ENCODE data around the gene PDE6B.

DNA sequence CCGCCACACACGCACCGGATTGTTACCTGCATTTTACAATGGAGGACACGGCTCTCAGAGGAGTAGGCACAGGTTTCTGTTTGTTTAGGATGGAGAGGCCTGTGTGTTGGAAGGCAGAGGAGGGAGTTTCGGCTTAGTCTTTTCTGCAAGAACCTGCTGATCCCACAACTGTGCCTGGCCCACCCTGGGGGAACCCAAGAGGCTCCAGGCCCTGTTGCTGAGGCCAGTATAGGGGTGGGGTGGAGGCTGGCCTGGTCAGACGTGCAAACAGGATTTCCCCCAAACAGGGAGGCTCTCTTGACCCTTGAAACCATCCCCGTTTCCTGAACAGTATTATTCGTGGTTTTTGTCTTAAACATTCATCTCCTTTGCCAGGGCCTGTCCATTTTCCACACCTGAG, 64.3 kb downstream of the PDE6B start:
- TF ChIP-seq, protein P1, sequence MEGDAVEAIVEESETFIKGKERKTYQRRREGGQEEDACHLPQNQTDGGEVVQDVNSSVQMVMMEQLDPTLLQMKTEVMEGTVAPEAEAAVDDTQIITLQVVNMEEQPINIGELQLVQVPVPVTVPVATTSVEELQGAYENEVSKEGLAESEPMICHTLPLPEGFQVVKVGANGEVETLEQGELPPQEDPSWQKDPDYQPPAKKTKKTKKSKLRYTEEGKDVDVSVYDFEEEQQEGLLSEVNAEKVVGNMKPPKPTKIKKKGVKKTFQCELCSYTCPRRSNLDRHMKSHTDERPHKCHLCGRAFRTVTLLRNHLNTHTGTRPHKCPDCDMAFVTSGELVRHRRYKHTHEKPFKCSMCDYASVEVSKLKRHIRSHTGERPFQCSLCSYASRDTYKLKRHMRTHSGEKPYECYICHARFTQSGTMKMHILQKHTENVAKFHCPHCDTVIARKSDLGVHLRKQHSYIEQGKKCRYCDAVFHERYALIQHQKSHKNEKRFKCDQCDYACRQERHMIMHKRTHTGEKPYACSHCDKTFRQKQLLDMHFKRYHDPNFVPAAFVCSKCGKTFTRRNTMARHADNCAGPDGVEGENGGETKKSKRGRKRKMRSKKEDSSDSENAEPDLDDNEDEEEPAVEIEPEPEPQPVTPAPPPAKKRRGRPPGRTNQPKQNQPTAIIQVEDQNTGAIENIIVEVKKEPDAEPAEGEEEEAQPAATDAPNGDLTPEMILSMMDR (IDR thresholded peaks at IDR 0.05; ENCODE audit: poor library complexity) = no peak
- TF ChIP-seq EZH2 (IDR thresholded peaks at IDR 0.05; ENCODE audit: borderline replicate concordance) = no peak
- TF ChIP-seq EZH2phosphoT487 (IDR thresholded peaks at IDR 0.05; ENCODE audit: low read depth, severe bottlenecking, unreplicated experiment) = no peak
